ENCODE data around the gene IFIT1B. TPM values are rescaled to one million over a fixed set of nuclear protein-coding genes. Genes with fewer than 3 reads are reported as not detected.
A peak's percentile ranks its signal among the peaks of the same experiment; 100 is the strongest.

Gene IFIT1B
- total and polyA plus RNA-seq, 2 donors, result 2.2 TPM; not detected in 1

DNA sequence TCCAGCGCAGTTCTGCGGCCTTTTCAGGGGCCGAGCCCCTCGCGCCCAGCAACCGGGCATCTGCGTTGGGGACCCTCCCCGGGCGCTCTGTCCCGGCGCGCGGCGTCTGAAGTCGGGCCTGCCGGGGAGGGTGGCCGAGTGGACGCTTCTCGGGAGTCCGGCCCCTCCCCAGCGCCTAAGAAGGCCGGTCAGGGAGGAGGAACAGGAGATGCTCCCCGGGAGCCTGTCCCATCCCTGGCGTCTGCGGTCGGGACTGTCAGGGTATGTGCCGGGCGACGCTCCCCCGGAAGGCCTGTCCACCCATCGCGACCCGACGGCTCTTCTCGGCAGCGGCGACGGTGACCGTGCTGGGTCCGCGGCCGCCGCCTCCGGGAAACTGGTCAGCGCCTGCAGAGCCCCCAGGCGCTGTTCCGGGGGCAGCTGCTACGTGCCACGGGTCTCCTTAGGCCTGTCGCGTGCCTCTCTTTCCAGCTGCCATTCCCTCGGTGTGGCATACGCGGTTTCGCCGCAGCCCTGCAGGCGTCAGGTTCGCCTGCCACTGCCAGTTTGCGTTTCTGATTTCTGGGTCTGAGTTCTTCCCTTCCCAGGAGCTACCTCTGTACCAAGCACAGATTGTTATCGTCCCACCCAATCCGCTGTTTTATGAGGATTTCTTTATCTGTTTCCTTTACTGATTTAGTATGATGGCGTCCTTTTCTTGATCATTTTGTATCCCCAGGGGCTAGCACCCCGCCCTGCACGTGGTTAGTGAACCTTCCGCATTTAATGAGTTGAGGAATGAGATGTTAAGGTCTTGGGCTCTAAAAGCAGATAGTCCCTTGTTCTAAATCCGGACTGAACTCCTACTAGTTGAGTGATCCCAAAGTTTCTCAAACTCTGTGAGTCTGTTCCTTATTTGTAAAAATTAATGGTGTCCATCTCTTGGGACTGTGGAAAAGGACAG is 37.3 kb downstream of the IFIT1B start:
- no peaks in the 10 kb centered on the region for H3K4me1 ChIP-seq (ENCODE audit: insufficient read depth)
- WGBS, result 1% methylated on average over 66 of the region's 66 CpGs
- H3K36me3 ChIP-seq (ENCODE audit: insufficient read depth), result no peaks in the 10 kb centered on the region
- H3K27ac ChIP-seq (ENCODE audit: low read depth), result peak overlapping the region; percentile 95
- no peak for DNase-seq (ENCODE audit: extremely low spot score)
- peak overlapping the region; percentile 83 for H3K4me3 ChIP-seq (ENCODE audit: low read depth, low read length)

DNA sequence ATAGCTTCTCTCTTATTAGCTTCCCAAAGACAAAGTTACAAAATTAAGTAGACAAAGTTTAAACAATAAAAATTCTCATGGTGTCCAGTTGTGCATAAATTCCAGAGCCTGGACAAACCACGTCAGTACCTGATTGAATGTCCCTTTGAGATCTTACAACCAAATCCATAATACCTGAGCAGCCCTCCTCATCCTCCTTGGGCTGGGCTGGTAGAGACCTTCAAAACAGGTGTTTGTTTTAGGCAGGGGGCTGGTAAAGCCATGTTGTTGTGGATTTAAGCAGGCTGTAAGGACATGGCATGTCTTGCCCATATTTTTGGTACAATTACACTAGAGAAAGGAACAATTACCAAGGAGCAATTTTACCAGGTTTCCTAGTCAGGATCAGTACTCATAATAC is 38.6 kb downstream of the IFIT1B start:
- Histone ChIP-seq H3K27ac (ENCODE audit: low read depth) (no peak overlapping the region), H3K4me1 (ENCODE audit: insufficient read depth) (no peaks in the 10 kb centered on the region), H3K4me3 (ENCODE audit: low read depth, low read length) (no peak overlapping the region), H3K36me3 (ENCODE audit: insufficient read depth) (no peaks in the 10 kb centered on the region)
- no peak for DNase-seq (ENCODE audit: extremely low spot score)
- WGBS, result 90% methylated on average over 1 of the region's 1 CpG

DNA sequence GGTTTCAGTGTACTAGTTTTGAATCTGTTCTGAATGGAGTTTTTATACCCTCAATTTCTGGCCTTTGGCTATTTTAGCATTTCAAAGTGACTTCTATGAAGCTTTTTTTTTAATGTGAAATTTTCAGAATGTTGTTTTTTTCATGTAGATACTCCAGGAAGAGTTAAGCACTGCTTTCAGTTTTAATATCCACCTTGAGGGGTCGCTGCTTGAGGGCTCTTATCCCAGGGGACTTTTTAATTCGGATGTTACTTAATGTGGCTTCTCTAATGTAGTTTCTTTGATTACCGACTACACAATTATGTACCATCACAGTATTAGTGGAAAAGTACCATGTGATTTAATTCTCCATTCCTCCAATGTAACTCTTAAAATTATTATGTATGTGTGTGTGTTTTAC is 41.7 kb downstream of the IFIT1B start:
- no peaks in the 10 kb centered on the region for H3K4me1 ChIP-seq (ENCODE audit: insufficient read depth)
- H3K27ac ChIP-seq (ENCODE audit: low read depth), result no peak overlapping the region
- 45% methylated on average over 3 of the region's 3 CpGs for WGBS
- H3K36me3 ChIP-seq (ENCODE audit: insufficient read depth), result no peaks in the 10 kb centered on the region
- DNase-seq (ENCODE audit: extremely low spot score), result no peak
- H3K4me3 ChIP-seq (ENCODE audit: low read depth, low read length), result no peak overlapping the region

DNA sequence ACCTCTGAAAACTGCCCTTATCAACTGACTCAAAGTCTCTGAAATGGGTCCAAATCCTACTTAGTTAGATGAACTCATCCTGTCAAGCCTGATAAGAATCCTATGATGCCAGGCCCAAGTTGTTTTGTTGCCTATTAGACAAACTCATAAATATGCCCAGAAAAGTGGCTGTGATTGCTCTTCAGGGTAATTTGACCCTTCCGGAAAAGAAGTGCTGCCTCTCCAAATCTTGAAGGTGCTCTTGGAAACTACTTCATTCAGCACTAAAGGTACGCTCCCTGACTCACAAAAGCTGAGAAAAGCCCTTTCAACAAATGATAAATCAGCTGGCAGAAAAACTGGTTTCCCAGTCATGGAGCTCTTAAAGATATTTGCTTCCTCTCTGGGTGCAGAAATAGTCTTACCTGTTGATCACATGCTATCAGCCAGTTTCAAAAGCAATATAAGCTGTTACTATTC is 43.2 kb downstream of the IFIT1B start:
- Histone ChIP-seq H3K27ac (ENCODE audit: low read depth) (no peak overlapping the region), H3K4me1 (ENCODE audit: insufficient read depth) (no peaks in the 10 kb centered on the region), H3K4me3 (ENCODE audit: low read depth, low read length) (no peak overlapping the region), H3K36me3 (ENCODE audit: insufficient read depth) (no peaks in the 10 kb centered on the region)
- DNase-seq (ENCODE audit: extremely low spot score), result peak; percentile 57
- 84% methylated on average over 2 of the region's 2 CpGs for WGBS

DNA sequence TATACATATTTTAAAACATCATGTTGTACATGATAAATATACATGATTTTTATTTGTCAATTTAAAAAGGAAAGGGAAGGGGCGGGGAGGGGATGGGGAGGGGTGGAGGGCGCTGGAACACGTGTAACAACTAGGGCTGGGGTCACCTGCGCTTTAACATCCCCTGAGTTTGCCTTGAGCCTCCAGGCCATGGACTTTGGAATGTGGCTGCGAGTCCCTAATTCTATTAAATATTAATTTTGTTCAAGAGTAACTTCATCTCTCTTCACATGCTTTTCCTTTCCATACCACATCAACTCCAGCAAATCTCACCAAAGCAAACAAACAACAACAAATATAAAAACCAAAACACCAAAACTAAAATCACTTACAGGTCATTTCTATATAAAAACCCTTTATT is 47.1 kb downstream of the IFIT1B start:
- Histone ChIP-seq H3K4me1 (ENCODE audit: insufficient read depth) (no peaks in the 10 kb centered on the region), H3K27ac (ENCODE audit: low read depth) (no peak overlapping the region), H3K4me3 (ENCODE audit: low read depth, low read length) (no peak overlapping the region), H3K36me3 (ENCODE audit: insufficient read depth) (no peaks in the 10 kb centered on the region)
- DNase-seq (ENCODE audit: extremely low spot score), result no peak
- WGBS, result 89% methylated on average over 5 of the region's 5 CpGs

DNA sequence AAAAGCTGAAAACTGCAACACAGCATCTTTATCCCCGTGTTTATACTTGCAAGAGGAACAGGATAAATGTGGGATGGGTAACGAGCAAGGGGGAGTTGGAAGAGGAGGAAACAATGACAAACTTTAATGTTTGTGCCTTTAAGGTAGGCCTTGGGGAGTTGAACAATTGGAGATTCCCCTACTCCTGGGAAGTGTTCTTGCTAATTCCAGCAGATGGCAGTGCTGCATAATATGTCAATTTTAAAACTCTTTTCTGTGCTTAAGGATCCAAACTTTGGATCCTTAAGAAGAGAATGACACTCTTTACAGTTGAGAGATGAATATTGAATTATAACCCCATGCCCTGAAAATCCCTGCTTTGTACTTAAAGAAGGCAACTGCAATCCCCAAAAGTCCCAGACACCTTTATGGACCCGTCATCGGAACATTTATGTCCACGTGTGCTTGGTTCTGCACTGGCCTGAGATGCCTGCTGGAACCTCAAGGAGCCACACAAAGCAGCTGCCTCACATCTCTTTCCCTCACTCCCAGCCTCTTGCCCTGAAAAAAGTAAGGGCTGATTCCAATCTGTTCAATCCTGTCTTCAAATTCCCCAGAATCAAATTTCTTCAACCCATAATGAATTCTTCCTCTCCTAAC is 48.5 kb downstream of the IFIT1B start:
- Histone ChIP-seq H3K27ac (ENCODE audit: low read depth) (no peak overlapping the region), H3K4me3 (ENCODE audit: low read depth, low read length) (no peak overlapping the region), H3K4me1 (ENCODE audit: insufficient read depth) (no peaks in the 10 kb centered on the region), H3K36me3 (ENCODE audit: insufficient read depth) (no peaks in the 10 kb centered on the region)
- DNase-seq (ENCODE audit: extremely low spot score), result peak; percentile 8
- 54% methylated on average over 5 of the region's 5 CpGs for WGBS

DNA sequence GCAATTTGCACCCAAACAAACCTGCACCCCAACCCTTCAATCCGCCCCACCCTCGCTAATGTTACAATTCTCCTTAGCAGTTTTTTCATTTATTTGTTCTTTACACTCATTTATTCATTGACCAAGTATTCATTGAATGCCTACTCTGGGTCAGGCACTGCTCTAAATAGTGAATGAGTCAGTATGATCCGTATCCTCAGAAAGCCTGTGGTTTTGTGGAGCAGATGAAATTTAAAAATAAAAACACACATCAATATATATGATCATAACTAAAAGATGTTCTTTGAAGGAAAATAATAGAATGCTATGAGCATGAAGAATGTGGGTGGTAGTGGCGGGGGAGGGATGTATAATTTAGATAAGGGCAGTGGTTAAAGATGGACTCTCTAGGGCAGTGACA is 49.8 kb downstream of the IFIT1B start:
- no peaks in the 10 kb centered on the region for H3K36me3 ChIP-seq (ENCODE audit: insufficient read depth)
- no peaks in the 10 kb centered on the region for H3K4me1 ChIP-seq (ENCODE audit: insufficient read depth)
- no peak overlapping the region for H3K27ac ChIP-seq (ENCODE audit: low read depth)
- no peak for DNase-seq (ENCODE audit: extremely low spot score)
- WGBS, result 90% methylated on average over 4 of the region's 4 CpGs
- no peak overlapping the region for H3K4me3 ChIP-seq (ENCODE audit: low read depth, low read length)

DNA sequence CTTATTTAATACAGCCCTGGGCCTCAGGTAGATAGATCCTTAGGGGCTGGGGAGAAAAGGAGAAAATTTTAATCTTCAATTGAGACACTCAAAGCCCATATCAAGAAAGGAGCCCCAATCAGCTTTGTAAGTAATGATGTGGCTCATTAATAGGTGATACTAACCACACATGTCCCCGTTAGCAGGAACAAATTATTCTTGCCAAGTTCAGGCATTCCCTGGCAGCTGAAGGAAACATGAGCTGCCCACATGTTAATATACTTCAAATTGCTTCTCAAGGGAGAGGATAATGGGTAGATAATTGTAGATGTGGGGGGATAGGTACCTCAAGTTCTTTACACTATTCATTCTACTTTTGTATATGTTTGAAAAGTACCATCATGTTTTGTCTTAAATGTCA is 51.0 kb downstream of the IFIT1B start:
- no peak for DNase-seq (ENCODE audit: extremely low spot score)
- Histone ChIP-seq H3K4me3 (ENCODE audit: low read depth, low read length) (no peak overlapping the region), H3K36me3 (ENCODE audit: insufficient read depth) (no peaks in the 10 kb centered on the region), H3K27ac (ENCODE audit: low read depth) (no peak overlapping the region), H3K4me1 (ENCODE audit: insufficient read depth) (no peaks in the 10 kb centered on the region)
- 77% methylated on average over 1 of the region's 1 CpG for WGBS

DNA sequence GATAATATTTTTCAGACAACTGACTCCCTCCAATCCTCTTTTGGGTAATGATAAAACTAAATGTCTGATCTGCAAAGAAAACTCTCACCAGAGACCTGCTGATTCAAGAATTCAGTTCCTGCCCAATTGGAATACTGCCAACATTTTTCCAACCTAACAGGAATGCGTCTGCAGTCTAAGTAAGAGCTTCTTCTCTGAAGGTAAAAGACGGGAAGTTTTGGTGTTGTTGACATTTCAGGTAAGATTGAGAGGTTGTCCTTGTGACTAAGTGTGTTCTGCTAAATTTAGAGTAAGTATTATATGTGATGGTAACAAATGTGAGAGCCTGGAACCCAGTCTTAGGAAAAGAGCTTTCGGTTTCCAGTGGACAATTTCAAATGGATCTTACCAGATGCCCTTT is 54.1 kb downstream of the IFIT1B start:
- peak; percentile 11 for DNase-seq (ENCODE audit: extremely low spot score)
- 53% methylated on average over 3 of the region's 3 CpGs for WGBS

More for the DNA sequence above, 54.1 kb downstream of the IFIT1B start:
- Histone ChIP-seq H3K27ac (ENCODE audit: low read depth) (no peak overlapping the region), H3K4me1 (ENCODE audit: insufficient read depth) (no peaks in the 10 kb centered on the region), H3K4me3 (ENCODE audit: low read depth, low read length) (no peak overlapping the region), H3K36me3 (ENCODE audit: insufficient read depth) (no peaks in the 10 kb centered on the region)

Other genes with a start within 250 kb of the IFIT1B start
- 1.1 TPM for gene CH25H, start 170.7 kb upstream of the IFIT1B start, total RNA-seq
- gene CH25H, start 170.7 kb upstream of the IFIT1B start, polyA plus RNA-seq, result 3.8 TPM
- 63.0 TPM for gene LIPA, start 126.3 kb upstream of the IFIT1B start, total RNA-seq
- gene LIPA, start 126.3 kb upstream of the IFIT1B start, polyA plus RNA-seq, result 49.1 TPM
- 18.7 TPM for gene IFIT2, start 76.0 kb upstream of the IFIT1B start, total RNA-seq
- 3.7 TPM for gene IFIT2, start 76.0 kb upstream of the IFIT1B start, polyA plus RNA-seq
- gene IFIT3, start 50.1 kb upstream of the IFIT1B start, total RNA-seq, result 23.4 TPM
- gene IFIT3, start 50.1 kb upstream of the IFIT1B start, polyA plus RNA-seq, result 11.2 TPM
- gene IFIT1, start 14.6 kb downstream of the IFIT1B start, total RNA-seq, result 40.8 TPM
- 14.1 TPM for gene IFIT1, start 14.6 kb downstream of the IFIT1B start, polyA plus RNA-seq
- 34.9 TPM for gene IFIT5, start 36.5 kb downstream of the IFIT1B start, total RNA-seq
- 12.3 TPM for gene IFIT5, start 36.5 kb downstream of the IFIT1B start, polyA plus RNA-seq
- 4.2 TPM for gene SLC16A12, start 157.5 kb downstream of the IFIT1B start, total RNA-seq
- gene SLC16A12, start 157.5 kb downstream of the IFIT1B start, polyA plus RNA-seq, result 1.1 TPM